HL-60 (cell line): ENCODE data around the gene CHST14.

Experiments
- GABPA ChIP-seq: IDR thresholded peaks from 2 replicates; pipeline ENCODE4 v1.6.1; 2012; ENCODE audit warnings: low read depth
- POLR2AphosphoS5 ChIP-seq: IDR thresholded peaks from 2 replicates; pipeline ENCODE4 v1.6.1; 2012; ENCODE audit warnings: low read depth
- SPI1 ChIP-seq: IDR thresholded peaks from 2 replicates; pipeline ENCODE4 v1.6.1; 2012; ENCODE audit warnings: low read depth, mild to moderate bottlenecking, borderline replicate concordance
- TF ChIP-seq, protein P1 (sequence below): IDR thresholded peaks from one replicate; pipeline ENCODE4 v1.5.1; 2011; ENCODE audit warnings: low read length, control low read depth, inconsistent platforms; ENCODE audit not compliant: insufficient read depth

DNA sequence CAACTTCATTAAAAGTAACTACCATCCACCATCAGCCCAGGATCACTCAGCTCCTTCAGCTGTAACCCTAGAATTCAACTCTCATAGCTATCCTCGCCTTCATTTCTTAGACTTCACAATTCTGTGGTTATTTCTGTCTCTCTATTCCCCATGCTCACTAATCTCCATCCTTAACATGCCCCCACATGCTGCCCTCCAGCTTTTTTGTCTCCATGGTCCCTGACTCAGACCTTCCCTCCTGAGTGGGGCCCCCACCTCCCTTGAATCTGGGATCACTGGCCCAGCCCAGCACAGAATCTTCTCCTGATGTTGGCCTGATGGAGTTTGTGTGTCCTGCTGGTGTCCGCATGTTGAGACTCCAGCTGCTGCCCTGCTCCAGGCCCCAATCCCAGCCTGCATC is 41.7 kb downstream of the CHST14 start:
- TF ChIP-seq, protein P1, sequence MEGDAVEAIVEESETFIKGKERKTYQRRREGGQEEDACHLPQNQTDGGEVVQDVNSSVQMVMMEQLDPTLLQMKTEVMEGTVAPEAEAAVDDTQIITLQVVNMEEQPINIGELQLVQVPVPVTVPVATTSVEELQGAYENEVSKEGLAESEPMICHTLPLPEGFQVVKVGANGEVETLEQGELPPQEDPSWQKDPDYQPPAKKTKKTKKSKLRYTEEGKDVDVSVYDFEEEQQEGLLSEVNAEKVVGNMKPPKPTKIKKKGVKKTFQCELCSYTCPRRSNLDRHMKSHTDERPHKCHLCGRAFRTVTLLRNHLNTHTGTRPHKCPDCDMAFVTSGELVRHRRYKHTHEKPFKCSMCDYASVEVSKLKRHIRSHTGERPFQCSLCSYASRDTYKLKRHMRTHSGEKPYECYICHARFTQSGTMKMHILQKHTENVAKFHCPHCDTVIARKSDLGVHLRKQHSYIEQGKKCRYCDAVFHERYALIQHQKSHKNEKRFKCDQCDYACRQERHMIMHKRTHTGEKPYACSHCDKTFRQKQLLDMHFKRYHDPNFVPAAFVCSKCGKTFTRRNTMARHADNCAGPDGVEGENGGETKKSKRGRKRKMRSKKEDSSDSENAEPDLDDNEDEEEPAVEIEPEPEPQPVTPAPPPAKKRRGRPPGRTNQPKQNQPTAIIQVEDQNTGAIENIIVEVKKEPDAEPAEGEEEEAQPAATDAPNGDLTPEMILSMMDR: no peak
- TF ChIP-seq POLR2AphosphoS5 (no peak), GABPA (no peak), SPI1 (no peak)
